Measurements from ENCODE around the gene CLEC7A. TPM values are rescaled to one million over a fixed set of nuclear protein-coding genes. Genes with fewer than 3 reads are reported as not detected.

CLEC7A gene
- total and polyA plus RNA-seq, 2 donors (not counting 1 experiment from before 2014, with no cell fraction given): 0.03 TPM; not detected in 1

GRCh38 chr12:10154145-10154496 is 24.1 kb upstream of the CLEC7A start:
- H3K9me3 ChIP-seq (ENCODE audit: control insufficient read depth, insufficient read depth, low read depth, low read length): no peaks in the 10 kb centered on the region
- peak overlapping the region in 1 of 4 experiments; percentile 55 for H3K4me3 ChIP-seq (replicated peaks in 1 of 4; ENCODE audit: control extremely low read depth in 1 of 4, insufficient read depth in 1 of 4, low read depth in 3 of 4, low read length in 4 of 4)
- H3K4me1 ChIP-seq (ENCODE audit: control insufficient read depth, extremely low read depth, insufficient read depth, low read length): peaks cover 2% of the 10 kb centered on the region
- no peaks in the 10 kb centered on the region for H4K20me1 ChIP-seq (ENCODE audit: control insufficient read depth, extremely low read depth, insufficient read depth, low read length)
- H3K27ac ChIP-seq (ENCODE audit: insufficient read depth, low read length): no peak overlapping the region
- H3K9ac ChIP-seq (ENCODE audit: insufficient read depth, low read length): no peak overlapping the region
- H3K4me2 ChIP-seq (ENCODE audit: extremely low read depth, insufficient read depth, low read length): no peak overlapping the region
- H3K27me3 ChIP-seq (ENCODE audit: control insufficient read depth, insufficient read depth, low read length): no peaks in the 10 kb centered on the region
- no peaks in the 10 kb centered on the region for H3K79me2 ChIP-seq (ENCODE audit: control insufficient read depth, insufficient read depth, low read length)
- peak overlapping the region; percentile 92 for H2AFZ ChIP-seq (ENCODE audit: low read length)
- TF ChIP-seq CTCF (conservative IDR thresholded peaks at IDR 0.05 in 1 of 2, IDR thresholded peaks at IDR 0.05 in 1 of 2; ENCODE audit: low read depth in 1 of 2, low read length in 2 of 2): no peak
- TF ChIP-seq EZH2 (IDR thresholded peaks at IDR 0.05; ENCODE audit: low read length, missing control alignments): no peak
- no peaks in the 10 kb centered on the region for H3K36me3 ChIP-seq (ENCODE audit: control insufficient read depth, insufficient read depth, low read length)
- DNase-seq (ENCODE audit: low read depth in 2 of 2): no peak

- Histone ChIP-seq H3K27ac (ENCODE audit: insufficient read depth, low read length) (peak overlapping the region; percentile 66), H3K4me2 (ENCODE audit: extremely low read depth, insufficient read depth, low read length) (peak overlapping the region; percentile 94), H3K79me2 (ENCODE audit: control insufficient read depth, insufficient read depth, low read length) (no peaks in the 10 kb centered on the region), H3K4me3 (replicated peaks in 1 of 4; ENCODE audit: control extremely low read depth in 1 of 4, insufficient read depth in 1 of 4, low read depth in 3 of 4, low read length in 4 of 4) (peak overlapping the region; percentile 16 to 55 (median 40)), H3K36me3 (ENCODE audit: control insufficient read depth, insufficient read depth, low read length) (no peaks in the 10 kb centered on the region), H3K4me1 (ENCODE audit: control insufficient read depth, extremely low read depth, insufficient read depth, low read length) (peaks cover 2% of the 10 kb centered on the region), H3K9ac (ENCODE audit: insufficient read depth, low read length) (peak overlapping the region; percentile 63), H3K27me3 (ENCODE audit: control insufficient read depth, insufficient read depth, low read length) (no peaks in the 10 kb centered on the region), H4K20me1 (ENCODE audit: control insufficient read depth, extremely low read depth, insufficient read depth, low read length) (no peaks in the 10 kb centered on the region), H2AFZ (ENCODE audit: low read length) (peak overlapping the region; percentile 92), H3K9me3 (ENCODE audit: control insufficient read depth, insufficient read depth, low read depth, low read length) (no peaks in the 10 kb centered on the region)
- DNase-seq (ENCODE audit: low read depth in 2 of 2): peak; percentile 65 to 81
- TF ChIP-seq CTCF (conservative IDR thresholded peaks at IDR 0.05 in 1 of 2, IDR thresholded peaks at IDR 0.05 in 1 of 2; ENCODE audit: low read depth in 1 of 2, low read length in 2 of 2) (peak; percentile 65 to 70), EZH2 (IDR thresholded peaks at IDR 0.05; ENCODE audit: low read length, missing control alignments) (no peak)
Observed at GRCh38 chr12:10153271-10154144, 23.5 kb upstream of the CLEC7A start.

GRCh38 chr12:10151621-10152020 is 21.6 kb upstream of the CLEC7A start:
- TF ChIP-seq CTCF (conservative IDR thresholded peaks at IDR 0.05 in 1 of 2, IDR thresholded peaks at IDR 0.05 in 1 of 2; ENCODE audit: low read depth in 1 of 2, low read length in 2 of 2): no peak
- TF ChIP-seq EZH2 (IDR thresholded peaks at IDR 0.05; ENCODE audit: low read length, missing control alignments): no peak
- Histone ChIP-seq H3K79me2 (ENCODE audit: control insufficient read depth, insufficient read depth, low read length) (no peaks in the 10 kb centered on the region), H3K4me2 (ENCODE audit: extremely low read depth, insufficient read depth, low read length) (no peak overlapping the region), H3K27me3 (ENCODE audit: control insufficient read depth, insufficient read depth, low read length) (no peaks in the 10 kb centered on the region), H2AFZ (ENCODE audit: low read length) (no peak overlapping the region), H3K4me1 (ENCODE audit: control insufficient read depth, extremely low read depth, insufficient read depth, low read length) (peaks cover 2% of the 10 kb centered on the region), H3K36me3 (ENCODE audit: control insufficient read depth, insufficient read depth, low read length) (no peaks in the 10 kb centered on the region), H3K9ac (ENCODE audit: insufficient read depth, low read length) (no peak overlapping the region), H3K27ac (ENCODE audit: insufficient read depth, low read length) (no peak overlapping the region), H3K4me3 (replicated peaks in 1 of 4; ENCODE audit: control extremely low read depth in 1 of 4, insufficient read depth in 1 of 4, low read depth in 3 of 4, low read length in 4 of 4) (no peak overlapping the region), H3K9me3 (ENCODE audit: control insufficient read depth, insufficient read depth, low read depth, low read length) (no peaks in the 10 kb centered on the region), H4K20me1 (ENCODE audit: control insufficient read depth, extremely low read depth, insufficient read depth, low read length) (no peaks in the 10 kb centered on the region)
- no peak for DNase-seq (ENCODE audit: low read depth in 2 of 2)
